ENCODE measurements around the gene FLNA.

Gene FLNA

DNA sequence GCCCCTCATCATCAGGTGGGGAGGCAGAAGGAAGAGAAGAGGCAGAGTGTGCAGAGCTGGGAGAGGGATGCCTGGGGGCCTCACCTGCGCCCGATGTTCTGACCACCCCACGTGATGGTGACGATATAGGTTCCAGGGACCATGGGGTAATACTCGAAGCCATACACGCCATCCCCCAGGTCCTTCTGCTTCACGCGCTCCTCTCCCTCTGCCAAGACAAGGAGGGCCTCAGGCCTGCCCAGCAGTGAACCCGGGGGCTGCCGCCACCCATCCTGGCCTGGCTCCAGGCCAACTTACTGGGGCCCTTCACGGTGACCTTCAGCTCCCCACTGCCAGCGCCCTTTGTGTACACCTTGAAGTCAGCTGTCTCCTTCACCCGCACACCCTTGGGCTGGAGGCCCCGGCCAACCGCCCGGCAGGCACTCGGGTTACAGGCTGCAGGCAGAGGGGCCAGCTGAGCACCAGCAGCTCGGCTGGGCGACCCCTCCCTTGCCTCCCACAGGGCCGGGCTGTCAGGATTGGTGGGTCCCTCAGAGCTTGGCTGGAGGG lies 9.3 kb downstream of the FLNA start:
- TF ChIP-seq, protein P1, sequence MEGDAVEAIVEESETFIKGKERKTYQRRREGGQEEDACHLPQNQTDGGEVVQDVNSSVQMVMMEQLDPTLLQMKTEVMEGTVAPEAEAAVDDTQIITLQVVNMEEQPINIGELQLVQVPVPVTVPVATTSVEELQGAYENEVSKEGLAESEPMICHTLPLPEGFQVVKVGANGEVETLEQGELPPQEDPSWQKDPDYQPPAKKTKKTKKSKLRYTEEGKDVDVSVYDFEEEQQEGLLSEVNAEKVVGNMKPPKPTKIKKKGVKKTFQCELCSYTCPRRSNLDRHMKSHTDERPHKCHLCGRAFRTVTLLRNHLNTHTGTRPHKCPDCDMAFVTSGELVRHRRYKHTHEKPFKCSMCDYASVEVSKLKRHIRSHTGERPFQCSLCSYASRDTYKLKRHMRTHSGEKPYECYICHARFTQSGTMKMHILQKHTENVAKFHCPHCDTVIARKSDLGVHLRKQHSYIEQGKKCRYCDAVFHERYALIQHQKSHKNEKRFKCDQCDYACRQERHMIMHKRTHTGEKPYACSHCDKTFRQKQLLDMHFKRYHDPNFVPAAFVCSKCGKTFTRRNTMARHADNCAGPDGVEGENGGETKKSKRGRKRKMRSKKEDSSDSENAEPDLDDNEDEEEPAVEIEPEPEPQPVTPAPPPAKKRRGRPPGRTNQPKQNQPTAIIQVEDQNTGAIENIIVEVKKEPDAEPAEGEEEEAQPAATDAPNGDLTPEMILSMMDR (IDR thresholded peaks at IDR 0.05; ENCODE audit: insufficient read depth, low read length, missing control alignments): no peak
- ChIA-PET POLR2A (interaction anchor here (1.1 to 2.9 kb wide), 2 partner anchors 8 to 11 kb away, joined by 3 to 16 read pairs; no protein-coding TSS in a partner anchor), CTCF (no interaction called here)
- no peak overlapping the region for H3K4me3 ChIP-seq (ENCODE audit: low read depth, low read length)
- DNase-seq (ENCODE audit: low read depth, low spot score): no peak

DNA sequence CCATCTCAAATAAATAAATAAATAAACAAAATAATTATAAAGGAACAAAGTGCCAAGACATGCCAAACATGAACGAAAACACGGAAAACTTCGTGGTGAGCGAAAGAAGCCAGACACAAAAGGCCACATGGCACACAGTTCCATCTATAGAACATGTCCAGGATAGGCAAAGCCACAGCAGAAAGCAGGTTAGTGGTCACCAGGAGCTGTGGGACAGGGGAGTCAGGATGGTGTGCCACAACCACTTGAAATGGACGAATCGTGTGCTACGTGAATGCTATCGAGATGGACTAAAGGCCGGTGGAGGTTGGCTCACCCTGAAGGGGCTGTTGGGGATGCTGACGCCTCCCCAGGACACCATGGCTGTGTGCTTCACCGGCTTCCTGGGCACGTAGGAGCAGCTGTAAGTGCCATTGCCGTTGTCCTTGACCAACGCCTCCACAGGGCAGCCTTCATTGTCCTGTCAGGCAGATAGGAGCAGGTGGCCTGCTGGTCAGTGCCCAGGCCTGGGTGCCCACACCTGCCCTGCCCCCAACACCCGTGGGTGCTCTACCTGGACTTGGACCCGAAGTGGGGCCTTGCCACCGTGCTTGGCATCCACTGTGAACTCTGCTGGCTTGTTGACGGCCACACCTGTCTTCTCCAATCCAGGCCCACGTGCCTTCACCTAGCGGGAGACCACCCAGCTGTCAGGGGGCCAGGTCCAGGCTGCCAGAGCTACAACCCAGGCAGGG lies 10.6 kb downstream of the FLNA start:
- no peak overlapping the region for H3K4me3 ChIP-seq (ENCODE audit: low read depth, low read length)
- DNase-seq (ENCODE audit: low read depth, low spot score): no peak
- POLR2A ChIA-PET: no interaction called here
- CTCF ChIA-PET: no interaction called here
- TF ChIP-seq, protein P1 (IDR thresholded peaks at IDR 0.05; ENCODE audit: insufficient read depth, low read length, missing control alignments): no peak

DNA sequence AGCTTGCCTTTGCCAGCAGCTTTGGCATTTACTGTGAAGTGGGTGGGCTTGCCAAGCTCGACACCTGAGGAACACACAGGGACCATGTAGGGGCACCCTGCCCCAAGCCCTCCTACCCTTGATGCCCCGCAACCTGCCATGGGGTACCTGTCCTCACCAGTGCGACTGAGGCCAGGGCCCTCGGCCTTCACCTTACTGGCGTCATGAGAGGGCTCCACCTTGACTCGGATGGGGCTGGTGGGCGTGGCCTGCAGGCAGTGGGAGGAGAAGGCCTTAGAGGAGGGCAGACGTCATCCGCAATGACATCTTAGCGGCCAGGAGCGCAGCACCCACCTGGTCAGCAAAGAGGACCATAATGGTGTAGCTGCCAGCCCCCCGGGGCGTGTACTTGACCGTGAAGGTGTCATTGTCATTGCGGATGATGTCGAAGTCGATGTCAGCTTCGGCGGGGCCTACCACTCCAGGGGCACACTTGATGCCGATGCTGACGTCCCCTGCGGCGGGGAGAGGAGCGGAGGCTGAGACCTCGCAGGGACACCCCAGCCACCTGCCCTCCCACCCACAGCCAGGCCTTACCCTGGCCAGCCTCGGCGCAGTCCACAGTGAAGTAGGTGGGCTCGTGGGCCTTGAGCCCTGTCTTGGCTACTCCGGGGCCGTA lies 12.2 kb downstream of the FLNA start:
- POLR2A ChIA-PET: no interaction called here
- CTCF ChIA-PET: interaction anchor here (2.7 kb wide), 1 partner anchor 11 kb away, joined by 9 read pairs; no protein-coding TSS in a partner anchor
- TF ChIP-seq, protein P1 (IDR thresholded peaks at IDR 0.05; ENCODE audit: insufficient read depth, low read length, missing control alignments): no peak
- no peak for DNase-seq (ENCODE audit: low read depth, low spot score)
- H3K4me3 ChIP-seq (ENCODE audit: low read depth, low read length): no peak overlapping the region

DNA sequence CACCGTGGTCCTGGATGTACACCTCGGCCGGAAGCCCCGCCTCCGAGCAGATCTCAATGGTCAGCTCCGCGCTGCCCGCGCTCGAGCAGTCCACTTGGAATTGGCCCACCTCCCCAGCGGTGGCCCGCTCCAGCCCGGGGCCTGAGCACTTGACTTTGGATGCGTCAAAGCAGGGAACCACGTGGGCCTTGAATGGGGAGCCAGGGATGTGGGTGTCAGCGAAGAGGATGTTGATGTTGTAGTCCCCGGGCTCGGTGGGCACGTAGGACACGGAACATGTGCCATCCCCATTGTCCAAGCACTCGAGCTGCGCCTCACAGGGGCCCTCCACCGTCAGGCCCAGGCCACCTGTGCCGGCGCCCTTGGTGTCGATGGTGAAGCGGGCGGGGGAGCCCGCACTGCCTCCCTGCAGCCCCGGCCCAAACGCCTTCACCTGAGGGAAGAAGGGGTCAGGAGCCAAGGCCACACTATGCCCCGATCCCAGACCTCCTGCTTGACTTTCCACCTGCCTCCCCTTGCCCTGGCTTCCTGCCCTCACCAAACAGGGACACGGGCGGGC lies 14.2 kb downstream of the FLNA start:
- DNase-seq (ENCODE audit: low read depth, low spot score): no peak
- CTCF ChIA-PET: no interaction called here
- H3K4me3 ChIP-seq (ENCODE audit: low read depth, low read length): no peak overlapping the region
- TF ChIP-seq, protein P1 (IDR thresholded peaks at IDR 0.05; ENCODE audit: insufficient read depth, low read length, missing control alignments): no peak
- POLR2A ChIA-PET: interaction anchor here (0.9 kb wide), 1 partner anchor 11 kb away, joined by 3 read pairs; no protein-coding TSS in a partner anchor

DNA sequence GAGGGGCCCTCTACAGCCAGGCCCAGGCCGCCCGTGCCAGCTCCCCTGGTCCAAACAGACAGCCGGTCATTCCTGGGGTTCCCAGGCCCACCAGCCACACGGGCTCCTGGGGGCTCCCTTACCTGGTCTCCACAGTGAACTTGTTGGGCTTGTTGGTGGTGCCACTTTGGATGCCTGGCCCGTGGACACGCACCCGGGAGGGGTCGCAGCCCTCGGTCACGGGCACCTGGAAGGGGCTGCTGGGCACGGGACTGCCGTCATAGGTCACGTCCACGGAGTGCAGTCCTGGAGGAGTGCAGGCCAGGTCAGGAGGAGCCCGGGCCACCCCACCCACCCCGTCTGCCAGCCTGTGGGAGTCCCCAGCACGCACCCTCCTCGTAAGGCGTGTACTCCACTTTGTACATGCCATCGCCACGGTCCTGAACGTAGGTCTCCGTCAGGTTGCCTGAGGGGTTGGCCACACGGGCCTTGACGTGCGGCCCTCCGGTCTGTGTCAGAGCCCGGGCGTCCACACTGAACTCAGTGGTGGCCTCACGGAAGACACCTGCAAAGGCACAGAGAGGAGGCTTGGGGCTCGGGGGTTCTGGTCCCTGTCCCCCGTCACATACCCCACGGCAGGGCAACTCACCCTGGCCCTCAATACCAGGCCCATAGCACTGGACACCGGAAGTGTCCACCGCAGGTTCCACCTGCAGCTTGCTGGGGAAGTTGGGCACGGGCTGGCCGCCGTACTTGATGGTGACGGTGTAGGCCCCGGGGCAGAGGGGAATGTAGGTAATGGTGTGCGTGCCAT lies 14.9 kb downstream of the FLNA start:
- DNase-seq (ENCODE audit: low read depth, low spot score): no peak
- POLR2A ChIA-PET: interaction anchor here (0.9 kb wide), 1 partner anchor 10 kb away, joined by 3 read pairs; no protein-coding TSS in a partner anchor
- CTCF ChIA-PET: no interaction called here
- H3K4me3 ChIP-seq (ENCODE audit: low read depth, low read length): no peak overlapping the region
- TF ChIP-seq, protein P1 (IDR thresholded peaks at IDR 0.05; ENCODE audit: insufficient read depth, low read length, missing control alignments): no peak

Measured in AG04449 (cell line).